Activated CD4-positive, alpha-beta memory T cell treated with anti-CD3 and anti-CD28 coated beads, Interleukin-2, amount 10 ng/mL, durations not matched to agents 7 days and 5 days (primary cell): Measurements from ENCODE around the gene OR10J1. TPM values are rescaled to one million over a fixed set of nuclear protein-coding genes. Genes with fewer than 3 reads are reported as not detected.
"Not testable (repeated sequence)": the region's sequence is repeated elsewhere in the genome, so short reads cannot be mapped to it uniquely, and the experiment has no call there.

ENCODE experiments used
- CTCF ChIA-PET: fragments of 350-600 bp; sonication (Branson Sonifier 250); formaldehyde crosslinking; loops from one replicate; lab custom pipeline; 2021; ENCODE audit warnings: antibody characterized with exemption, inconsistent platforms; lab: Charles Lee
- POLR2A ChIA-PET: fragments of 350-600 bp; sonication (Branson Sonifier 250); formaldehyde crosslinking; loops from one replicate; lab custom pipeline; 2021; ENCODE audit warnings: antibody characterized with exemption; lab: Charles Lee
- DNase-seq: peaks from one replicate; pipeline ENCODE4 v3.0.0-alpha.2; 2020
- H3K27ac Mint-ChIP-seq: one replicate; pipeline ENCODE4 v1.8.0; 2021; ENCODE audit warnings: mild to moderate bottlenecking, mixed read lengths
- H3K27me3 Mint-ChIP-seq: one replicate; pipeline ENCODE4 v1.8.0; 2021; ENCODE audit warnings: mixed read lengths
- H3K36me3 Mint-ChIP-seq: one replicate; pipeline ENCODE4 v1.8.0; 2021; ENCODE audit warnings: low read depth, mixed read lengths
- H3K4me1 Mint-ChIP-seq: one replicate; pipeline ENCODE4 v1.8.0; 2021; ENCODE audit warnings: mixed read lengths
- H3K4me3 Mint-ChIP-seq: one replicate; pipeline ENCODE4 v1.8.0; 2021; ENCODE audit warnings: mild to moderate bottlenecking, mixed read lengths
- H3K9me3 Mint-ChIP-seq: one replicate; pipeline ENCODE4 v1.8.0; 2021; ENCODE audit warnings: mixed read lengths
- total RNA-seq, 2 experiments: library from RNA; stranded (reverse); gene quantifications; one replicate each; pipeline ENCODE4 v1.2.3, GENCODE V29; 2021

OR10J1 gene
- total RNA-seq, 2 experiments from 2014 or later = not detected

GRCh38 chr1:159448181-159448580 is 8.7 kb downstream of the OR10J1 start:
- no peak for DNase-seq
- Mint-ChIP-seq H3K4me3 (no peak overlapping the region), H3K36me3 (no peaks in the 10 kb centered on the region), H3K27ac (no peak overlapping the region), H3K27me3 (no peaks in the 10 kb centered on the region), H3K9me3 (no peaks in the 10 kb centered on the region), H3K4me1 (no peaks in the 10 kb centered on the region)
- CTCF ChIA-PET = no interaction called here
- POLR2A ChIA-PET = no interaction called here

- H3K27ac Mint-ChIP-seq, H3K27me3 Mint-ChIP-seq, DNase-seq, POLR2A ChIA-PET, H3K4me1 Mint-ChIP-seq, H3K4me3 Mint-ChIP-seq, H3K9me3 Mint-ChIP-seq, CTCF ChIA-PET, H3K36me3 Mint-ChIP-seq: not testable (repeated sequence)
These were observed 10.1 kb downstream of the OR10J1 start for GRCh38 chr1:159449605-159450004.

GRCh38 chr1:159459551-159459950 is 20.0 kb downstream of the OR10J1 start:
- H3K36me3 Mint-ChIP-seq = no peaks in the 10 kb centered on the region
- ChIA-PET POLR2A (no interaction called here), CTCF (no interaction called here)
- H3K27me3 Mint-ChIP-seq = no peaks in the 10 kb centered on the region
- peaks cover 5% of the 10 kb centered on the region for H3K9me3 Mint-ChIP-seq
- DNase-seq = no peak
- no peaks in the 10 kb centered on the region for H3K4me1 Mint-ChIP-seq
- H3K27ac Mint-ChIP-seq = no peak overlapping the region
- H3K4me3 Mint-ChIP-seq = no peak overlapping the region

- H3K4me3 Mint-ChIP-seq = no peak overlapping the region
- no peaks in the 10 kb centered on the region for H3K27me3 Mint-ChIP-seq
- H3K9me3 Mint-ChIP-seq = peaks cover 5% of the 10 kb centered on the region
- H3K4me1 Mint-ChIP-seq = no peaks in the 10 kb centered on the region
- CTCF ChIA-PET = no interaction called here
- POLR2A ChIA-PET = no interaction called here
- DNase-seq = no peak
- no peaks in the 10 kb centered on the region for H3K36me3 Mint-ChIP-seq
- no peak overlapping the region for H3K27ac Mint-ChIP-seq
These were observed 25.7 kb downstream of the OR10J1 start for GRCh38 chr1:159465191-159465603.

GRCh38 chr1:159468321-159468720 is 28.8 kb downstream of the OR10J1 start:
- Mint-ChIP-seq H3K9me3 (no peaks in the 10 kb centered on the region), H3K4me3 (no peak overlapping the region), H3K27me3 (no peaks in the 10 kb centered on the region), H3K4me1 (no peaks in the 10 kb centered on the region), H3K36me3 (no peaks in the 10 kb centered on the region), H3K27ac (no peak overlapping the region)
- POLR2A ChIA-PET = no interaction called here
- no peak for DNase-seq
- CTCF ChIA-PET = no interaction called here

GRCh38 chr1:159469921-159470533 is 30.5 kb downstream of the OR10J1 start:
- H3K9me3 Mint-ChIP-seq = no peaks in the 10 kb centered on the region
- H3K4me3 Mint-ChIP-seq = no peak overlapping the region
- POLR2A ChIA-PET = no interaction called here
- H3K27ac Mint-ChIP-seq = no peak overlapping the region
- no peaks in the 10 kb centered on the region for H3K4me1 Mint-ChIP-seq
- DNase-seq = no peak
- CTCF ChIA-PET = no interaction called here
- no peaks in the 10 kb centered on the region for H3K36me3 Mint-ChIP-seq
- no peaks in the 10 kb centered on the region for H3K27me3 Mint-ChIP-seq

GRCh38 chr1:159473335-159473734 is 33.8 kb downstream of the OR10J1 start:
- no peak overlapping the region for H3K4me3 Mint-ChIP-seq
- no peaks in the 10 kb centered on the region for H3K36me3 Mint-ChIP-seq
- no peaks in the 10 kb centered on the region for H3K4me1 Mint-ChIP-seq
- no peaks in the 10 kb centered on the region for H3K9me3 Mint-ChIP-seq
- H3K27me3 Mint-ChIP-seq = no peaks in the 10 kb centered on the region
- ChIA-PET CTCF (no interaction called here), POLR2A (no interaction called here)
- H3K27ac Mint-ChIP-seq = no peak overlapping the region
- no peak for DNase-seq

GRCh38 chr1:159474926-159475325 is 35.4 kb downstream of the OR10J1 start:
- H3K27me3 Mint-ChIP-seq = no peaks in the 10 kb centered on the region
- CTCF ChIA-PET = no interaction called here
- no peak for DNase-seq

GRCh38 chr1:159483501-159483900 is 44.0 kb downstream of the OR10J1 start:
- Mint-ChIP-seq H3K27me3 (no peaks in the 10 kb centered on the region), H3K4me3 (no peak overlapping the region), H3K9me3 (no peaks in the 10 kb centered on the region), H3K4me1 (no peaks in the 10 kb centered on the region), H3K36me3 (no peaks in the 10 kb centered on the region), H3K27ac (no peak overlapping the region)
- no peak for DNase-seq
- ChIA-PET POLR2A (no interaction called here), CTCF (no interaction called here)

More at GRCh38 chr1:159474926-159475325, 35.4 kb downstream of the OR10J1 start:
- POLR2A ChIA-PET = no interaction called here
- H3K4me3 Mint-ChIP-seq = no peak overlapping the region
- no peak overlapping the region for H3K27ac Mint-ChIP-seq
- no peaks in the 10 kb centered on the region for H3K36me3 Mint-ChIP-seq
- no peaks in the 10 kb centered on the region for H3K4me1 Mint-ChIP-seq
- H3K9me3 Mint-ChIP-seq = no peaks in the 10 kb centered on the region

Other genes with a start within 250 kb of the OR10J1 start
- gene ACKR1, start 234.8 kb upstream of the OR10J1 start, total RNA-seq = not detected
- not detected for gene FCER1A, start 137.4 kb upstream of the OR10J1 start, total RNA-seq
- not detected for gene OR10J4, start 7.5 kb upstream of the OR10J1 start, total RNA-seq
- gene OR10J5, start 96.3 kb downstream of the OR10J1 start, total RNA-seq = not detected
- gene APCS, start 148.1 kb downstream of the OR10J1 start, total RNA-seq = not detected